HepG2 (cell line): Measurements from ENCODE around the gene VKORC1. TPM values are rescaled to one million over a fixed set of nuclear protein-coding genes. Genes with fewer than 3 reads are reported as not detected.
A peak's percentile ranks its signal among the peaks of the same experiment; 100 is the strongest.

Source experiments
- ATAC-seq: fragments of 200-7000 bp; cut with Tn5 transposase; 3 replicates; pipeline ENCODE4 v1.9.1; 2020; ENCODE audit warnings: mild to moderate bottlenecking, moderate library complexity
- BruUV-seq: library from RNA; stranded (reverse); fragments of 400-500 nt; replicated peaks from 2 replicates; lab custom pipeline; 2021; lab: Mats Ljungman, UMichigan
- CTCF ChIA-PET: fragments of 300-600 bp; formaldehyde crosslinking; extraction: SDS; loops from one replicate; lab custom pipeline; 2021; ENCODE audit warnings: low total read pairs, inconsistent platforms, low intra/inter-chr PET ratio; lab: Yijun Ruan, JAX
- POLR2A ChIA-PET: fragments of 350-600 bp; sonication (Branson Sonifier 250); formaldehyde crosslinking; loops from one replicate; lab custom pipeline; 2020; ENCODE audit warnings: antibody characterized with exemption, inconsistent platforms; lab: Yijun Ruan, JAX
- DNase-seq: peaks from one replicate; pipeline ENCODE4 v3.0.0-alpha.2; 2015; ENCODE audit warnings: low spot score
- FAIRE-seq: peaks from 3 replicates; lab custom pipeline; 2011; peaks lifted over from hg19 to GRCh38; lab: Jason Lieb, UNC
- H2AFZ ChIP-seq: one replicate; pipeline ENCODE4 v1.6.1; 2011; ENCODE audit warnings: low read length, inconsistent platforms
- H3K27ac ChIP-seq: fragments of 300-600 bp; 3 replicates; pipeline ENCODE4 v1.8.0; 2011; ENCODE audit warnings: mixed run types, mild to moderate bottlenecking, mixed read lengths, low read length, inconsistent platforms; ENCODE audit not compliant: insufficient read depth; ENCODE audit errors: extremely low read length
- H3K27me3 ChIP-seq, 2 experiments: fragments of 200-600 bp in 1 of 2; 2 replicates in 1 of 2; 3 replicates in 1 of 2; pipeline versions ENCODE4 v1.6.0 to v1.8.0; 2011; ENCODE audit warnings: low read length in 2 of 2, mild to moderate bottlenecking in 2 of 2, moderate library complexity in 2 of 2, inconsistent platforms in 1 of 2; ENCODE audit not compliant: insufficient read depth in 2 of 2, control insufficient read depth in 1 of 2
- H3K36me3 ChIP-seq, 2 experiments: fragments of 200-600 bp in 1 of 2; replicated peaks in 1 of 2; 2 replicates in 1 of 2; 3 replicates in 1 of 2; pipeline versions ENCODE4 v1.5.1 to v1.8.0; 2011; ENCODE audit warnings: low read length in 2 of 2, inconsistent platforms in 1 of 2; ENCODE audit not compliant: insufficient read depth in 2 of 2, control insufficient read depth in 1 of 2
- H3K4me1 ChIP-seq: 2 replicates; pipeline ENCODE4 v1.5.1; 2012; ENCODE audit warnings: low read length, inconsistent platforms; ENCODE audit not compliant: insufficient read depth
- H3K4me2 ChIP-seq: 2 replicates; pipeline ENCODE4 v1.6.0; 2011; ENCODE audit warnings: low read depth, low read length, inconsistent platforms
- H3K4me3 ChIP-seq, 3 experiments: fragments of 200-600 bp in 1 of 3; sonication (generic), shearing (Covaris generic) in 1 of 3; replicated peaks in 1 of 3; 2 replicates each; pipeline ENCODE4 v1.5.1; 2011 to 2016; ENCODE audit warnings: low read length in 3 of 3, inconsistent platforms in 2 of 3, low read depth in 2 of 3, mild to moderate bottlenecking in 2 of 3, control low read depth in 1 of 3, mixed read lengths in 1 of 3; ENCODE audit not compliant: insufficient read depth in 1 of 3
- H3K79me2 ChIP-seq: one replicate; pipeline ENCODE4 v1.6.1; 2011; ENCODE audit warnings: low read length, inconsistent platforms; ENCODE audit not compliant: insufficient read depth
- H3K9ac ChIP-seq: 2 replicates; pipeline ENCODE4 v1.6.0; 2011; ENCODE audit warnings: mild to moderate bottlenecking, low read depth, low read length, inconsistent platforms; ENCODE audit not compliant: insufficient read depth
- H3K9me3 ChIP-seq: 2 replicates; pipeline ENCODE4 v1.5.1; 2012; ENCODE audit warnings: mild to moderate bottlenecking, low read length
- H4K20me1 ChIP-seq: 2 replicates; pipeline ENCODE4 v1.6.0; 2011; ENCODE audit warnings: inconsistent platforms, mild to moderate bottlenecking, low read length, moderate library complexity; ENCODE audit not compliant: insufficient read depth
- ELF4 ChIP-seq: sonication (generic); formaldehyde crosslinking; IDR thresholded peaks from 2 replicates; pipeline ENCODE4 v1.5.0; 2020; ENCODE audit warnings: missing genetic modification reagents, mild to moderate bottlenecking, moderate library complexity, borderline replicate concordance
- HNRNPL ChIP-seq: fragments of 200-400 bp; formaldehyde crosslinking; IDR thresholded peaks from 2 replicates; pipeline ENCODE4 v1.6.1; 2017; ENCODE audit warnings: mild to moderate bottlenecking, low read depth, low read length
- PAF1 ChIP-seq: IDR thresholded peaks from 2 replicates; pipeline ENCODE4 v1.6.1; 2016; ENCODE audit warnings: missing genetic modification reagents, missing compliant biosample characterization
- RBFOX2 ChIP-seq: fragments of 200-400 bp; formaldehyde crosslinking; IDR thresholded peaks from 2 replicates; pipeline ENCODE4 v1.6.1; 2017; ENCODE audit warnings: low read depth, mild to moderate bottlenecking, low read length
- ZC3H13 ChIP-seq: sonication (generic); formaldehyde crosslinking; IDR thresholded peaks from 2 replicates; pipeline ENCODE4 v1.8.1; 2023; ENCODE audit warnings: mild to moderate bottlenecking, missing genetic modification reagents, moderate library complexity
- ZNF75D ChIP-seq: sonication (generic); formaldehyde crosslinking; IDR thresholded peaks from 2 replicates; pipeline ENCODE4 v1.8.1; 2023; ENCODE audit warnings: missing genetic modification reagents, mild to moderate bottlenecking, borderline replicate concordance
- WGBS: methylation state at CpG from one replicate; pipeline ENCODE4 v1.1.6; 2017; ENCODE audit warnings: low lambda C conversion rate; 5-methylcytosine and 5-hydroxymethylcytosine counted together
- in situ Hi-C: cut with HindIII; loops from 2 replicates; pipeline ENCODE4 v1.10.0; 2017; ENCODE audit warnings: low pct_unique_long_range_greater_than_20kb; ENCODE audit not compliant: extremely low pct_ligation_motif_present
- intact Hi-C: fragments of 100-400 bp; cut with micrococcal nuclease; formaldehyde crosslinking; loops from one replicate; pipeline ENCODE4 v1.10.0; 2022; ENCODE audit not compliant: unreplicated experiment
- polyA plus RNA-seq, 8 experiments: library from polyadenylated mRNA; depleted of rRNA in 3 of 8; stranded (reverse) in 7 of 8; unstranded in 1 of 8; fragments of >200 nt; fragmentation: Illumina TruSeq in 4 of 8; extraction: Trizol in 4 of 8; gene quantifications; 2 replicates each; pipeline versions ENCODE4 v1.2.1 to v1.2.3, GENCODE V29; 2011 to 2016; ENCODE audit warnings: low read depth in 4 of 8, missing spikeins in 1 of 8, mixed read lengths in 1 of 8; ENCODE audit not compliant: insufficient read depth in 1 of 8
- total RNA-seq, 5 experiments: library from RNA; depleted of rRNA; stranded (reverse); fragments of >200 nt; fragmentation: Illumina TruSeq; extraction: Trizol; gene quantifications; 2 replicates each; pipeline ENCODE4 v1.2.3, GENCODE V29; 2016; ENCODE audit warnings: low read depth in 1 of 5
- TF ChIP-seq, protein P1 (sequence below): sonication (generic); formaldehyde crosslinking; IDR thresholded peaks from 2 replicates; pipeline ENCODE4 v1.4.0; 2020; ENCODE audit warnings: mild to moderate bottlenecking, missing genetic modification reagents
- TF ChIP-seq, protein P2 (sequence below): sonication (generic); formaldehyde crosslinking; IDR thresholded peaks from 2 replicates; pipeline ENCODE4 v1.4.0; 2020; ENCODE audit warnings: missing genetic modification reagents

Gene VKORC1
- total and polyA plus RNA-seq, 2 of the 13 experiments (the other 11 are each of a cell fraction or from before 2014, with no cell fraction given), result 141 to 615 TPM

DNA sequence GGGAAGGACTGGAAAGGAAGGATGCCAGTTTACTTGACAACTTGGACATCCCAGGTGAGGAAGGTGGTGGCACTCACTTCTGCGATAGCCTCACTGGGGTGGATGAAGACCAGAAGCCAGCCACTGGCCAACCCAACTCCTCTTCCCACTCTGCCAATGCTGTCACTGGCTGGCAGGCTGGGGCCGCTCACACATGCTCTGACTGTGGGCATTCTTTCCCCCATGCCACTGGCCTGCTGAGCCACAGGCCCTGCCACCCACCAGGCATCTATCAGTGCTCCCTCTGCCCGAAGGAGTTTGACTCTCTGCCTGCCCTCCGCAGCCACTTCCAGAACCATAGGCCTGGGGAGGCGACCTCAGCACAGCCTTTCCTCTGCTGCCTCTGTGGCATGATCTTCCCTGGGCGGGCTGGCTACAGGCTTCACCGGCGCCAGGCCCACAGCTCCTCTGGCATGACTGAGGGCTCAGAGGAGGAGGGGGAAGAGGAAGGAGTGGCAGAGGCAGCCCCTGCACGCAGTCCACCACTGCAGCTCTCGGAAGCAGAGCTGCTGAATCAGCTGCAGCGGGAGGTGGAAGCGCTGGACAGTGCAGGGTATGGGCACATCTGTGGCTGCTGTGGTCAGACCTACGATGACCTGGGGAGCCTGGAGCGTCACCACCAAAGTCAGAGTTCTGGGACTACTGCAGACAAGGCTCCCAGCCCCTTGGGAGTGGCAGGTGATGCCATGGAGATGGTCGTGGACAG lies 15.8 kb downstream of the VKORC1 start:
- no peak overlapping the region for H3K4me3 ChIP-seq
- peaks cover 29 to 53% of the 10 kb centered on the region in 2 experiments for H3K36me3 ChIP-seq
- H3K27me3 ChIP-seq, result no peaks in the 10 kb centered on the region; a peak in 1 of 5 replicates
- no peak overlapping the region for H3K27ac ChIP-seq
- BruUV-seq, result no TSS peak
- H3K9me3 ChIP-seq, result no peaks in the 10 kb centered on the region
- no peak overlapping the region for H3K4me2 ChIP-seq
- no peak overlapping the region for H2AFZ ChIP-seq
- in situ Hi-C loops (no loop called here), intact Hi-C loops (no loop called here)
- 99% methylated on average over 15 of the region's 15 CpGs for WGBS
- DNase-seq (no peak), ATAC-seq (no peak), FAIRE-seq (no peak)
- peaks cover 10% of the 10 kb centered on the region for H3K4me1 ChIP-seq
- H3K9ac ChIP-seq, result no peak overlapping the region
- peaks cover 19% of the 10 kb centered on the region for H3K79me2 ChIP-seq
- CTCF ChIA-PET, result no interaction called here
- H4K20me1 ChIP-seq, result no peaks in the 10 kb centered on the region
- POLR2A ChIA-PET, result interaction anchor here (2.2 kb wide), 1 partner anchor 14 kb away, joined by 6 read pairs; no protein-coding TSS in a partner anchor
- TF ChIP-seq ELF4 (CRISPR knock-in tag), result no peak
- TF ChIP-seq RBFOX2, result 0 out of 2 replicates have a peak, but pooled peaks have one; percentile 36
- no peak for TF ChIP-seq ZNF75D (CRISPR knock-in tag)
- 0 out of 2 replicates have a peak, but pooled peaks have one; percentile 12 for TF ChIP-seq HNRNPL
- TF ChIP-seq, protein P1, sequence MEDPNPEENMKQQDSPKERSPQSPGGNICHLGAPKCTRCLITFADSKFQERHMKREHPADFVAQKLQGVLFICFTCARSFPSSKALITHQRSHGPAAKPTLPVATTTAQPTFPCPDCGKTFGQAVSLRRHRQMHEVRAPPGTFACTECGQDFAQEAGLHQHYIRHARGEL (CRISPR knock-in tag), result no peak
- TF ChIP-seq, protein P2, sequence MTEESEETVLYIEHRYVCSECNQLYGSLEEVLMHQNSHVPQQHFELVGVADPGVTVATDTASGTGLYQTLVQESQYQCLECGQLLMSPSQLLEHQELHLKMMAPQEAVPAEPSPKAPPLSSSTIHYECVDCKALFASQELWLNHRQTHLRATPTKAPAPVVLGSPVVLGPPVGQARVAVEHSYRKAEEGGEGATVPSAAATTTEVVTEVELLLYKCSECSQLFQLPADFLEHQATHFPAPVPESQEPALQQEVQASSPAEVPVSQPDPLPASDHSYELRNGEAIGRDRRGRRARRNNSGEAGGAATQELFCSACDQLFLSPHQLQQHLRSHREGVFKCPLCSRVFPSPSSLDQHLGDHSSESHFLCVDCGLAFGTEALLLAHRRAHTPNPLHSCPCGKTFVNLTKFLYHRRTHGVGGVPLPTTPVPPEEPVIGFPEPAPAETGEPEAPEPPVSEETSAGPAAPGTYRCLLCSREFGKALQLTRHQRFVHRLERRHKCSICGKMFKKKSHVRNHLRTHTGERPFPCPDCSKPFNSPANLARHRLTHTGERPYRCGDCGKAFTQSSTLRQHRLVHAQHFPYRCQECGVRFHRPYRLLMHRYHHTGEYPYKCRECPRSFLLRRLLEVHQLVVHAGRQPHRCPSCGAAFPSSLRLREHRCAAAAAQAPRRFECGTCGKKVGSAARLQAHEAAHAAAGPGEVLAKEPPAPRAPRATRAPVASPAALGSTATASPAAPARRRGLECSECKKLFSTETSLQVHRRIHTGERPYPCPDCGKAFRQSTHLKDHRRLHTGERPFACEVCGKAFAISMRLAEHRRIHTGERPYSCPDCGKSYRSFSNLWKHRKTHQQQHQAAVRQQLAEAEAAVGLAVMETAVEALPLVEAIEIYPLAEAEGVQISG, result no peak
- 0 out of 2 replicates have a peak, but pooled peaks have one; percentile 68 for TF ChIP-seq ZC3H13 (CRISPR knock-in tag)
- 0 out of 2 replicates have a peak, but pooled peaks have one; percentile 33 for TF ChIP-seq PAF1
